ENCODE results near the gene UEVLD.

UEVLD gene

DNA sequence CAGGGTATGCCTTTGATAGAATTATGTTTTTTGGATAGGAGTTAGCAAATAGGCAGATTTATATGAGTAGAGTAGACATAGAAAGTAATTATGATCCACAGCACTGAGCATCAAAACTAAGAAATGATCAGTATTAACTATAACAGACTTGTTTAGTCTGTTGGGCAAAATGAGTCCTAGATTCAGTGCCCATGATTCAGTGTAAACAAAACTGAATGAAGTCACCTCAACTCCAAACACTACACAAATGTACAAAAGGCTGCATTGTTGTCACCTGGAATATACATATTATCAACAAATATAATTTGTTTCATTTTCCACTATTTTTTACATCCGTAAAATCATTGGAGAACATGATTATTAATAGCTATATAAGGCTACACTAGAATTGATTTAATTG lies 6.7 kb downstream of the UEVLD start:
- DNase-seq (ENCODE audit: low read depth), result no peak

- DNase-seq (ENCODE audit: low read depth), result no peak
These were observed 8.3 kb downstream of the UEVLD start for GRCh38 chr11:18580113-18580766.

DNA sequence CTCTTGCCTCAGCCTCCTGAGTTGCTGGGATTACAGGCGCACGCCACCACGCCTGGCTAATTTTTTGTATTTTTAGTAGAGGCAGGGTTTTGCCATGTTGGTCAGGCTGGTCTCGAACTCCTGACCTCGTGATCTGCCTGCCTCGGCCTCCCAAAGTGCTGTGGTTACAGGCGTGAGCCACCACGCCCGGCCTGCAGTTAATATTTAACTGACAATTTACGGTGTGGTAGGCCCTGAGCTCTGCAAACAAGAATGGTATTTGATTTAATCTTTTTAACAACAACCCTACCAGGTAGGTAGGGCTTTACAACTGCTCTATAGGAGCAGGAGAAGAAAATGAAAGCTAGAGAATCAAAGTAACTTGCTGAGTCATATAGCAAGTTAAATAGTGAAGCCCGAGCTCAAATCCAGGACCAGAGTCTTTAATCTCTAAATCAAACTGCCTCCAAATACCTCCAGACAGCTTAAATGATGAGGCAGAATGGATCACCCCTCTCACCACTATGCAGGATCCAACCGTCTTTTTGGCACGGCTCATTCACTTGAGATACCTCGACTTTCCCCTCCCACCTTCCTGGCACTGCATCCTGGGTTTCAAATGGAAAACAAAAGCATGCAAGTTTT lies 9.4 kb downstream of the UEVLD start:
- DNase-seq (ENCODE audit: low read depth), result no peak

GRCh38 chr11:18575361-18575760 lies 13.2 kb downstream of the UEVLD start:
- no peak for DNase-seq (ENCODE audit: low read depth)

DNA sequence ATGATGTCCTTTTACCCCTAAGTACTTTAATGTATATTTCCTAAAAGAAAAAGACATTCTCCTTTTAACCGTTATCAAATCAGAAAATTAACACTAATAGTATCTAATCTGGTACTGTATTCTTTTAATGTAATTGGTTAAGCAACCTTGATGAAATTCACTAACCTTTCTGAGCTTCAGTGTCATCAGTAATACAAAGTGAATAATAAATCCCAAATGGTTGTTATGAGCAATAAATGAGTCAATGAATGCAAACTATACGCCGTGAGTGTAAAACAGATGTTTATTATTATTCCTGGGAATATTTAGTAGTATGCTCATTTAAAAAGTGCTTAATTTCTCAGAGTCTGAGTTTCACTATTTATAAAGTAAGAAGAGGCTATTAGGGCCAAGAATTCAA lies 21.5 kb downstream of the UEVLD start:
- DNase-seq (ENCODE audit: low read depth), result peak; percentile 18

DNA sequence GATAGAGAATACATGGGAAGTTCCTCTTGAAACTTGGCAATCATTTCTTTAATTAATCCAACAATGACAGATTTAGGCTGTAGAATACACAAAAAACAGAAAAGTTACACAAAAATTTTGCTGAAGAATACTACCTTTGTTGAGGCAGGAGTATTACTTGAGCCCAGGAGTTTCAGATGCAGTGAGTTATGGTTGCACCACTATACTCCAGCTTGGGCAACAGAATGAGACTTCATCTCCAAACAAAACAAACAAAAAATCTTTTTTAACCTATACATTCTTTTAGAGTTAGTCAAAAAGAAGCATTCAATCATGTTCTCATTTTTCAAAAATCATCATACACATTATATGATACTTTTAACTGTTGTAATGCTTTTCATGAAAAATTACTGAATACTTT lies 22.1 kb downstream of the UEVLD start:
- no peak for DNase-seq (ENCODE audit: low read depth)

- no peak for DNase-seq (ENCODE audit: low read depth)
These were observed 24.4 kb downstream of the UEVLD start for GRCh38 chr11:18564149-18564548.

GRCh38 chr11:18563090-18563730 lies 25.3 kb downstream of the UEVLD start:
- DNase-seq (ENCODE audit: low read depth), result peak; percentile 30

GRCh38 chr11:18548001-18548400 lies 40.5 kb downstream of the UEVLD start:
- no peak for DNase-seq (ENCODE audit: low read depth)

DNA sequence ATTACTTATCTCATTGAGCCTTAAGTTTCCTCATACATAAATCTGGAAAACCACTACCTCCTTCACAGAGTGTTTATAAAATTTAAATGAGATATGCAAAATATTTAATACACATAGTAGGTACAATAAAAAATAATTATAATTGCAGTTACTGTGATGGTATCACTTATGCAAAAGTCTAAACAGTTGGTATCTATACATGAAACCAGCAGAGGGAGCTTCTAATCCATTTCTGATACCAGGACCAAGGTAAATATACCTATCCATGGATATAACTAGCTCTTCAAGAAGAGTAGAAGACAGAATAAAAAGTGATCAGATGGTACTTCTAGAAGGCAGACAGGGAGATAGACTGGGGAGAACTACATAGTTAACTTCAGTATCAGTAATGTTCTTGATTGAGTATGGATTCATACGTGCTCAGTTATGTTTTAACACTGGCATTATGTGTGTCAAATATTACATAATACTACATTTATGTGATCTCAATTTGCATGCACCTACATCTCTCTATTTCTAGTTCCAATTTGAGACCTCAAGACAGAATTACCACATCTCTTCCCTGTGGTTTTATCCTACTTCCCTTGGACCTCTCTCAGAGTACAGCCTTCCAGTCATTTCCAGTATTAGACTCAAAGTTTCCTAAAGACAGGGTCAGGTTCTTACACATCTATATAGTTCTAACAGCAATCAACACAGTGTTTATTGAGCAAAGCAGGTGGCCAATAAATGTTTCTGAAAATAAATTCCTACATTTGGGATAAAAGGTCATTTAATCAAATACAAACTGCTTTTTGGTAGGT lies 48.1 kb downstream of the UEVLD start:
- DNase-seq (ENCODE audit: low read depth), result peak; percentile 21

GRCh38 chr11:18536209-18536608 lies 52.3 kb downstream of the UEVLD start:
- DNase-seq (ENCODE audit: low read depth), result no peak

GRCh38 chr11:18534245-18534644 lies 54.3 kb downstream of the UEVLD start:
- DNase-seq (ENCODE audit: low read depth), result no peak

- DNase-seq (ENCODE audit: low read depth), result no peak
These were observed 55.2 kb downstream of the UEVLD start for GRCh38 chr11:18533365-18533764.

DNA sequence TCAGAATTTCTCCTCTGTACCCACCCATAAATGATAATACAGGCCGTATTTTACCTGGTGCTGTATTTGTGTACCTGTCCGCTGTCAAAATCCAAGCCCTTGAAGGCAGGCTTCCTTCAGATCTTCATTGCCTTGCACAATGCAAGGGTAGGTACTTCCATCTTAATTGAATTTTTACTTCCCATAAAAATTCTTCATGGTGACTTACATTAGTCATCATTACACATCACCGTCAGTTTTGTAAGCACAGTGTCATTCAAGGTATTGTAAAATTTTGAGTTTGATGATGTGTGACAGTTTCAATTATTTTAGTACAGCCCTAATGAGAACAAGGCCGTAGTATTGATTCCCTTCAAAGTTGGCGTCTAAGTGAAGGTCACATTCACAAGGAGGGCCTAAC lies 61.0 kb downstream of the UEVLD start:
- DNase-seq (ENCODE audit: low read depth), result peak; percentile 70

DNA sequence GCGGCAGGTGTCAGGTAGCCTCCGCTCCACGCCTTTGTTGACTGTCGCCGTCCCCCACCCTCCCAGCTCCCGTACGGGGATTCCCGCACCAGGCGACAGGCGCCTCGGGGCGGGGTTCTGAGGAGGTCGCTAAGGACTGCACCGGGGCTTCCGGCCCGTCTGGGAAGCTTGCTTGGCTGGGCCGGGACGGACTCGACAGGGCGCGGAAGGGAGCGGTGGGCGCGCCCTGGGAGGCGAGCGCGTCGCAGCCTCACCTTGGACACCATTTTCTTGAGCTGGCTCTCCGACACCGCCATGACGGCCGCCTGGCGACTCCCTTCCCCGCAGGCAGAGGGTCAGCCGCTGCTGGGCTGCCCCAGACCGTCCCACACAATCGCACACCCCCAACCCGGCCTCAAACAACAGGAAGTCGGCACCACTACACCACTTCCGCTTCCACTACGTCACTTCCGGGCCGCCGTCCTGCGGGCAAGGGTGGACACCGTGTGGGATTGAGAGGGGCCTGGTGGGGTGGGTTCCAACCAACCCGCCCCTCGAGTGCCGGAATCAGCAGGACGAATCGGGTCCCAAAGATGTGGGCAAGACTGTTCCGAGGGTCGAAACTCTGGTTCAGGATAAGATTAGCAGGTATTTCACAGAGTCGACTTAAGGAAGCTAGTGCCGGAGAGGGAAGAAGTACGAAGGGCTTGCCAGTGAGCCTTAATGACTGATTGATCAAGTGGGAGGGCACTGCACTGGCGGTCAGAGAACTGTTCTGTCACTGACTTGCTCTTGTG lies 61.8 kb downstream of the UEVLD start, which contains the start of gene TSG101:
Gene TSG101 (minus strand): TSS at position 422 of the 776 bp plus-strand sequence. CDS start 126 bp downstream, at position 296.
- DNase-seq (ENCODE audit: low read depth), result peak; percentile 93

DNA sequence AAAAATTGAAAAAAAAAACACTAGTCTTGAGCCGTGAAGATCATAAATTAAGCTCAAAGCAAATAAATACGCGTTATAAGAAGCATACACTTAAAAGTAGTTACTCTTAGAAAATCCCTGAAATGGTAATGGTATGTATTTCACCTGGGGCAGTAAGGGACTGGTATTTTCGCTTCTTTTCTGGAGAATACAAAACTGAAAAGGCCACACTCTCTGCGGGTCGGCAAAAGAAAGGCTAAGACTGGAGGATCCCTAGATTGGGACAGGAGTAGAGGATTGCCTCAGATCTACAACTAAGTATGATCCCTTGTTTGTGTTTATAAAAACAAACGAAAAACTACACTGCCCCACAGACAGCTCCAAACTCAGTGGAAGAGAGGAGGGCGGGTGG lies 62.4 kb downstream of the UEVLD start:
- DNase-seq (ENCODE audit: low read depth), result no peak

DNA sequence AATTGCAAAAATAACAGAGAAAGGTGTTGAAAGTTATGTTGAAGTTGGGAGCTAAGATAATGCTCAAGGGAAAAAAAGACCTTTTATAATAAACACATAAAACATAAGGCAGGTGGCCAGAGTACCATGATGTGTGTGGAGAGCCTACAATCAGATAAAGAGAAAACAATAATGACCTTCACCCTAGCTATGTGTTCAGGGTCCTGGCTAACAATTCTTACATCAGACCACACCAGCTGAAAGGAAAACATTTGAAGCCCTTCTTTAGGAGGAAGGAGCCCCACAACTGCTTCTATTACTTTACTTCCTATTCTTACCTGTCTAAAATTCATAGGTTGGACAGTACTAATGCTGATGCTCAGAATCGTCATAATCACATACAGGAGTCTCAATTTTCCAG lies 64.3 kb downstream of the UEVLD start:
- DNase-seq (ENCODE audit: low read depth), result no peak

- DNase-seq (ENCODE audit: low read depth), result no peak
These were observed 65.5 kb downstream of the UEVLD start for GRCh38 chr11:18523084-18523483.

DNA sequence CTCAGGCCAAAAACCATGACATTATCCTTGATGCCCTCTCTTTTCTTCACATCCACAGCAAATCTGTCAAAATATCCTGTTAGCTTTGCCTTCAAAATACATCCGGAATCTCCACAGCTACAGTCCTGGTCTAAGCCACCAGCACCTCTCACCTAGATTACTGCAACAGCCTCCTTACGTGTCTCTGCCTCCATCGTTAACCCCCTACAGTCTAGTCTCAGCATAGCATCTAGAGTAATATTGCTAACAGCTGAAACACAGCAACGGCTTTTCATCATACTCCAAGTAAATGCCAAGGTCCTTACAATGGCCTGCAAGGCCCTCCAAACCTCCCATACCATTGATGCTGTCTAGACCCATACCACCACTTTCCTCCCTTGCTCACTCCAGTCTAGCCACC lies 66.1 kb downstream of the UEVLD start:
- DNase-seq (ENCODE audit: low read depth), result no peak

DNA sequence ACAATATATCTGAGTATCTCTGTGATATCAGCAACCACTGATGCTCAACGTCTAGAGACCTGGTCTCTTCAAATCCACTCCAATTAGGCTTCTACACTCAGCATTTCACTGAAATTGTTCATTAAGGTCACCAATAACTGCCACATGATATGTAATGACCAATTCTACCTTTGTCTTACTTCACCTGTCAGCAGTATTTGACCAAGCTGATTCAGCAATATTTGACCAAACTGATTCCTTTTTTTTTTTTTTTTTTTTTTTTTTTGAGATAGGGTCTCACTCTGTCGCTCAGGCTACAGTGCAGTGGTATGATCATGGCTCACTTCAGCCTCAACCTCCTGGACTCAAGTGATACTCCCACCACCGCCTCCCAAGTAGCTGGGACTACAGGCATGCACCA lies 67.4 kb downstream of the UEVLD start:
- DNase-seq (ENCODE audit: low read depth), result no peak

DNA sequence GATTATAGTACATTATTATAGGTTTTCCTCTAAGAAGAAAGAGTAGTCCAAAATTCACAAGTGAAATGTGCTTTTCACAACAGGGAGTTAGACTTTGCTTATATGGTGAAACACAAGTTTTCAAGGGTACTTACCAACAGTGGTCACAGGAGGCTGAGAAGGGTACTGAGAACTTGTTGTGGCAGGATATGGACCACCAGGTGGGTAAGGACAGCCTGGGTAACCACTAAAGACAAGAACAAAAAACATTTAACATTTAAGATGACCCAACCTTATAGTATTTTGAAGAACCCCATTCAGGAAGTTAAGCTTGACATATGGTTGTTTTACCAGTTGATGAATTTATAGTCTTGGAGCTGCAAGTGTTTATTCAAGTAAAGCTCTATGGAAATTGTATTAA lies 86.2 kb downstream of the UEVLD start:
- DNase-seq (ENCODE audit: low read depth), result no peak

GRCh38 chr11:18501629-18502028 lies 86.9 kb downstream of the UEVLD start:
- DNase-seq (ENCODE audit: low read depth), result no peak
